CD4-positive, alpha-beta T cell treated with Interleukin-6 at 100 ng/mL for 8 hours (primary cell): Measurements from ENCODE around the gene THNSL1.

ENCODE experiments used
- DNase-seq: peaks from one replicate; pipeline ENCODE4 v3.0.0-alpha.2; 2020; ENCODE audit warnings: mixed read lengths, low spot score

Gene THNSL1

DNA sequence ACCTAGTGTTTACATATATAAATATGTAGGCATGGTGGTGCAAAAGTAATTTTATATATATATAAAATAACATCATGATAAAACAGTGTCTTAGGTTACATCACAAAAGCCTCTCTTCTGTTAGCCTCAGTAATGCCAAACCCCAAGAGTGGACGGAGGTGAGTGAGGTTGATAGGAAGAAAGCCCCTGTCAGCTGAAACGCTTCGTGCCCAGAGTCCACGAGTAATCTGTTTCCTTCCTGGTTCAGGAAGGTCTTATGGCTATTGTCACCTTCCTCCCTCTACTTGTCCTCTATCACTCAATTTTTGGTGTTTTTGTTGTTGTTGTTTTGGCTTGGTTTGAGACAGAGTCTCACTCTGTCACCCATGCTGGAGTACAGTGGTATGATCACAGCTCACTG is 41.5 kb downstream of the THNSL1 start:
- no peak for DNase-seq

DNA sequence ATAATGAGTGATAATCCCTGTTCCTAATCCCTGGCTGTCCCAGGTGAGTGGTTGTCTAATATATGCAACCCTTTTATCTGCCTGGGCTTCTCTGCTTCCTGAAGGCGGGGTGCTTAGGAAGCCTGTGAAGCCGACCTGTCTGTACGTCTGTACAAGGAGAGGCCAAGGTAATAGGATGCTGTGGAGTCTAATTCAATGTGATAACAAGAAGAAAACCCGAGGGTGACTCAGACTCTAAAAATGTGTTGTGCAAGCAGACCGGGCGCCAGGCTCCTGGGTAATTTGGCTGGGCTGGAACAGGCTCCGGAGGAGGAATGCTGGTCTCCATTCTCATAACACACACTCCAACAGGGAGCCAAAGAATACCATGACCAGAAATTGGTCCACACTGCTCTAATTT is 43.6 kb downstream of the THNSL1 start:
- DNase-seq: no peak

DNA sequence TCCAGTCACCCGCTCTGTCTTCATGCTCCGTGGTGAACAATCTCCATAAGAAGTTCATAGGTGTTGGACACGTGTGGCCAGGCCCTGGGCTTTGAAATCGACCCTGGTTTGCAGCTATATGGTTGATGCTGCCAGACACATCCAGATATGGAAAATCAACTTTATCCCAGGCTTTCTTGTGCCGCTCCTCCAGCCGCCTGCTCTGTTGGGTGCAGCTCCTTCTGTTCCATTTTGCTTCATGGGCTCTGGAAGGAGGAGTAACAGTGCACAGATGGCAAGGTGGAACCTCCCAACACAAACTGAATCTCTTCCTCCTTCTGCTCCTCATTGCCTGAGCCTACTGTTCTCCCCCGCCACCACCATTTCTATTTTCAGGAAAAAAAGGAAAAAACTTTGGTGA is 44.7 kb downstream of the THNSL1 start:
- no peak for DNase-seq

DNA sequence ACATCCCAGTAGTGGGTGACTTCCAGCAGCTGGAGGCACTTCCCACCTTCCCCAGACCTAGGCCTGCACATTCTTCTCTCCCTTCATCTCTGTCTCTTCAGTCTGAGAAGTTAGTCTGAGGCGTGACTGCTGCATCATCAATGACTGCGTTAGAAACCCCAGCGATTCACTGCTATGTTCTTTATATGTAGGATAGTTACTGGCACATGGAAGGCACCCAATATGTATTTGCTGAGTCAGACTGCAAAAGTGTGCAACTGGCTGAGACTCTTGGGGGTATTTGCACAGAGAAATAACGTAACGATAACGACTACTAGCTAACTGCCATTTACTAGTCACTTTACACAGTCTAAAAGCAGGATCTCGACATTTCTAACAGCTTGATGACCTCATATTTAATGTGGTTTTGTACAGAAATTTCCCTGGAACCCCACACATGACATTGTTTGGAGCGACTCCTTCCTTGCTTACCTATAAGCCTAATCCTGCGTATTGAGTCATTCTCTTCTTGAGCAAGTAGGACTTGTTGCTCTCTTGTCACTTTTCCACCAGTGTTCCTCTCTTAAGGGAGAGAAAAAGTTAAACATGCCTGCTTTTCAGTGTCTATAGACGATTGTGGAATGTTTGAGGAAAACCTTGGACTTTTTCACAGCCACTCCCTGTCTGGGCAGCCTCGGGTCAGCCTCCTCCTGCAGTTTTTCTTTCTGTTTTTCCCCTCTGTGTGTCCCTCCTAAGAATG is 45.5 kb downstream of the THNSL1 start:
- DNase-seq: no peak

DNA sequence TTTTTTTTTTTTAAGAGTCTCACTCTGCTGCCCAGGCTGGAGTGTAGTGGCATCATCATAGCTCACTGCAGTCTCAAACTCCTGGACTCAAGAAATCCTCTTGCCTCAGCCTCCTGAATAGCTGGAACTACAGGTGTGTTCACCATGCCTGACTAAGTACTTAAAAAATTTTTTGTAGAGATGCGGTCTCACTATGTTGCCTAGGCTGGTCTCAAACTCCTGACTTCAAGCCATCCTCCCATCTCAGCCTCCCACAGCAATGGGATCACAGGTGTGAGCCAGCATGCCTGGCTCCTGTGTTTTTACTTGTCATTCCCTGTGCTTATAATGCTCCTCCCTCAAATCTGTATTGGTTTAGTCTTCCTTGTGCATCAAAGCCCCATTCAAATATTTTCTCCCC is 46.7 kb downstream of the THNSL1 start:
- DNase-seq: no peak

DNA sequence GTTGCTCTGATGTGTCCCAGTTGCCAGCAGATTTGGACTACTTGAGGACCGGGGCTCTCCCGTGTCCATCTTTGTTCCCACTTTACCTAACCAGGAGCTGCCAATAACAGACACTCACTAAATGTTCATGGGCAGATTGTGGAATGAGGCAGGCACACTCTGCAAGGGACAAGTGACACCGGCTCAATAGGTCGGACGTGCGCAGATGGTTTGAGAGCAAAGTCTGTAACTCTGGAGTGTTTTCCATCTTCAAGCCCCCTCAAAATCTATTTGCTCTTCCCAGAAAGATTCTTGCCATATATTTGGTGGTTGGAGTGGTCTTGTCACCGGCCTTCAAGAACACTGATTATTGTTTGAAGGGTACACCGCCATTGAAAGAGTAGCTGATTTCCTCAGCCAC is 47.2 kb downstream of the THNSL1 start:
- DNase-seq: no peak

DNA sequence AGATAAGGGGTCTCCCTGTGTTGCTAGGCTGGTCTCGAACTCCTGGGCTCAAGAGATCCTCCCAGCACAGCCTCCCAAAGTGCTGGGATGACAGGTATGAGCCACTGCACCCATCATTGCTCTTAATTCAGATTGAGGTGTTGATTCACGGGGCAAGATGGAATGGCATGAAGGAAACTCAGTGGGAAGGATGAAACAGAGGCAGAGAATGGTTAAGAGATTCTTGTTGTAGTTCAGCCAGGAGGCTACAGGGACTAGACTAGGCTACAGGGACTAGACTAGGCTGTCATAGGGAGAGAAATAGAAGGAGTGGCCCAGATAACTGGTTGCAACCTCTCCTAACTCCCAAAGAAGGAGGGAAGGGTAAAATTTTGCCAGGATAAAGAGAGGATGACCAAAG is 48.0 kb downstream of the THNSL1 start:
- DNase-seq: no peak

DNA sequence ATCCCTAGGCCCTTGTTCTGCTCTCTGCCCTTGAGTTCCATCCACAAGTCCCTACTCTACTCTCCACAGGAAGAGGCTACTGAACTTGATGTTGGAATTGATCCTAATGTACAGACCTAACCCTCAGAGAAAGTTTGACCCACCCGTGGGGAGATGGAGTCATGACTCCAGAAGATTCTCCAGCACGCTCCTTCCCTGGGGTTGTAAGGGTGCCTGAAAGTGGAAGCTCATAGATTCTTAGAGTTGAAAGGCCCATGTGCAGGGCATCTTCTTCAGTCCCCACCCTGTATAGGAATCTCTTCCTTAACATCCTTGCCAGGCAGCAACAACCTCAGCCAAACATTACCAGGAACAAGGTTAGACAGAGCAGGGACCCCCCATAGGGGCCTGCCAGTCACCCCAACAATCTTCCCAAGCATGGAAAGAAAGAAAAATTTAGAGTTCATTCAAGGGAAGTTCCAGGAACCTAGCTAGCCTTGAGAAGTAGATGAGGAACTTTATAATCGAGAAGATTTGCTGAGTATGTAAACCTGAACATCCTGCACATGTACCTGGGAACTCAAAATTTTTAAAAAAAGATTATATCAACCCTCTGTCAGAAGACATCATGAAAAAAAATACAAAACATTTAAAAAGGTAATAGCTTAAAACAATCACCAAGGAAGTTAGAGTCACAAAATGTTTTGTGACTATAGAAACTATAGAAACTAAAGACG is 49.5 kb downstream of the THNSL1 start:
- no peak for DNase-seq

DNA sequence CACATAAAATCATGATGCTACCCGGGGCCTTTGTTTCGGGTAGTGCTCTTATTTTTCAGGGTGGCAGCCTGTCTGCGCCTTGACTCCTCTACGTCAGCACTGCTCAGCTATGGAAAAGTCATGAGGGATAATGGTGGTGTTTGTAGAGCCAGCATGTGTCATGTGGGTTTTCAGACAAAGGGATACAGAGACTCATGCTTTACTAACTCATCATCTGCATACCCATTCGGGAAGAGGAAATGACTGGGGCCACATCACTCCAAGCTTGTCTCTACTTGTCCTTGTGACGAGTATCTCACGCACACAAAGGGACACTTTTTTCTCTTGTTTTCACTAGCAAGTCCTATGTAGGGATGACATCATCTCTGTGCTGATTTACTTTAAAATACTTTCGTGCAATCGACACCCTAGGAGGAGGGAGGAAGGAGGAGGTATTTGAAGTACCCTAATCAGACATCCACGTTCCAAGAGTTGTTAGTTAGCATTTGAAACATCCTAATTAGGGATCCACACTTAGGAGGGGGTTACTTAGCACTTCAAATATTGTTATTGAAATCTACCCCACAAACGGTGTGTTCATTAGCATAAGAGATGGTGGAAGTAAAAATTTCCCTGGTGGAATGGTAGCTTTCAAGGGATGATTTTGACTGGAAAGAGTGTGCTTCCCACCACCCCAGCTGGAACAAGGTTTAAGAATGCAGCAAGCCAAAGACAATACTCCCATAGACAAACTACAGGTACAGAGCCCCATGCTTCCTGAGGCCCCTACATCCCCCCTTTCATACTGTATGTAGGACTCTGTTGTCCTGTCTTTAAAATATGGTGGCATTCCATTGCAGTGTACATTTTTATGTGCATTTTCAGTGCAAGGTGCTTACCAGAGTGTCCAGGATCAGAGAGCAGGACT is 52.0 kb downstream of the THNSL1 start:
- no peak for DNase-seq

DNA sequence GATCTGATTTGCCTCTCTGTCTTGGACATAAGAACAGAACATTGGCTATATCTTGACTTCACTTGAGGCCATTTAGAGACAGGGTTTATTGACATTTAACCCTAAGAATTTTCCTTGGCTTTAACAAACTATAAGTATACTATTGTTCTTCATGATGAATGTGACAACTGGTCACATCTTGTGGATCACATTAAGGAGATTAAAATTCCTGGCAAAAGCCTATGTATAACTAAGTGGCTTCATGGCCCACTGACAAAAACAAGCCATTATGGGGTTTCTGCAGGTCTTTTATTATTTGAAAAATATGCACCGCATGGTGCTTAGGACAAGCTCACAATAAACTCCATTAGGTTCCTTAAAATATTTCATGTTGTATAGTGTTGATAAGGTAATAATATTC is 54.8 kb downstream of the THNSL1 start:
- no peak for DNase-seq

DNA sequence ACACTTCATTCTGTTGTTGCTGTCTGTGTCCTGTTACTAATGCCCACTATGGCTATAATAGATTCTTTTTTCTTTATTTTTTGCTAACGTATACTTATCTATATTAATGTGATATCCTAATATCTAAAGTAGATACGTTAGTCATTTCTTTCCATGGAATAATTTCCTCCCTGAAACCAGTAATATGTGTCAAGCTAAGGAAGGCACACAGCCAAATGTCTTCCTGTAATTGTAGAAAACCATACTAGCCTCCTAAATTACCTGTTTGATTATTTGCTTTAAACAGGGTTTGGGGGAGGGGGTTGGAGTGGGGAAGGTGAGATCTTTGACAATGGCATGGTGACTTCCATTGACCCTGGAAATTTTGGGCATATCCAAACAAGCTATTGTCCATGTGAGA is 56.4 kb downstream of the THNSL1 start:
- DNase-seq: no peak

DNA sequence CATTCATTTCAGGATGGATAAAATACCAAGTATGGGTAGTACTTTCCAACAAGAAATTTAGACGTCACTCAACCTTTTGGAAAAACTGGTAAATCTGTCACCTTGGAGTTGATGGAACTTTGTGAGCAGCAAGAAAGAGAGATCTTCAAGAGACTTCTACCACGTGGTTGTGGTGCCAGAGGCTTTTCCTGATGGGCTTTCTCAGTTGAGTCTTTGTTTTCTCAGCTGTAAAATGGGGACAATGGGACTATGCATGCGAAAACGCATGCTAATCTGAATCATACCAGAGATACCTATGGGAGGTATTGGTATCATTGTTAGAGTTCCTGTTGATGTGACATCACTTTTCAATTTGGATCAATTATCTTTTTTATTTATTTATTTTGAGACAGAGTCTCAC is 59.4 kb downstream of the THNSL1 start:
- no peak for DNase-seq
